ENCODE results near the gene HHAT.

Gene HHAT

GRCh38 chr1:210374600-210374953 lies 45.9 kb downstream of the HHAT start:
- Histone ChIP-seq H2AFZ (no peak overlapping the region), H3K9me3 (ENCODE audit: control insufficient read depth, low read length) (no peaks in the 10 kb centered on the region), H3K4me2 (ENCODE audit: low read length) (no peak overlapping the region), H3K27me3 (ENCODE audit: control insufficient read depth, insufficient read depth, low read length) (no peaks in the 10 kb centered on the region), H3K9ac (no peak overlapping the region), H3K4me1 (no peaks in the 10 kb centered on the region), H3K36me3 (ENCODE audit: control insufficient read depth, insufficient read depth, low read length) (no peaks in the 10 kb centered on the region), H3K27ac (no peak overlapping the region), H3K79me2 (no peaks in the 10 kb centered on the region), H3K4me3 (ENCODE audit: low read depth, low read length) (no peak overlapping the region)
- no peak for TF ChIP-seq CTCF (IDR thresholded peaks at IDR 0.05)

- Histone ChIP-seq H3K36me3 (ENCODE audit: control insufficient read depth, insufficient read depth, low read length) (no peaks in the 10 kb centered on the region), H2AFZ (no peak overlapping the region), H3K4me3 (ENCODE audit: low read depth, low read length) (no peak overlapping the region), H3K9me3 (ENCODE audit: control insufficient read depth, low read length) (no peaks in the 10 kb centered on the region), H3K27me3 (ENCODE audit: control insufficient read depth, insufficient read depth, low read length) (no peaks in the 10 kb centered on the region), H3K4me2 (ENCODE audit: low read length) (no peak overlapping the region), H3K9ac (no peak overlapping the region), H3K27ac (no peak overlapping the region), H3K79me2 (no peaks in the 10 kb centered on the region), H3K4me1 (no peaks in the 10 kb centered on the region)
- TF ChIP-seq CTCF (IDR thresholded peaks at IDR 0.05): no peak
These were observed 48.2 kb downstream of the HHAT start for GRCh38 chr1:210376836-210377372.

- no peak overlapping the region for H2AFZ ChIP-seq
- TF ChIP-seq CTCF (IDR thresholded peaks at IDR 0.05): no peak
- H3K4me2 ChIP-seq (ENCODE audit: low read length): no peak overlapping the region
- H3K9me3 ChIP-seq (ENCODE audit: control insufficient read depth, low read length): no peaks in the 10 kb centered on the region
- no peak overlapping the region for H3K4me3 ChIP-seq (ENCODE audit: low read depth, low read length)
- H3K27me3 ChIP-seq (ENCODE audit: control insufficient read depth, insufficient read depth, low read length): no peaks in the 10 kb centered on the region
- no peaks in the 10 kb centered on the region for H3K79me2 ChIP-seq
- no peaks in the 10 kb centered on the region for H3K36me3 ChIP-seq (ENCODE audit: control insufficient read depth, insufficient read depth, low read length)
- H3K4me1 ChIP-seq: no peaks in the 10 kb centered on the region
- H3K9ac ChIP-seq: no peak overlapping the region
- H3K27ac ChIP-seq: no peak overlapping the region
These were observed 49.1 kb downstream of the HHAT start for GRCh38 chr1:210377731-210378333.

- Histone ChIP-seq H3K9me3 (ENCODE audit: control insufficient read depth, low read length) (no peaks in the 10 kb centered on the region), H3K4me3 (ENCODE audit: low read depth, low read length) (no peak overlapping the region), H3K9ac (no peak overlapping the region), H3K79me2 (no peaks in the 10 kb centered on the region), H3K36me3 (ENCODE audit: control insufficient read depth, insufficient read depth, low read length) (no peaks in the 10 kb centered on the region), H3K27me3 (ENCODE audit: control insufficient read depth, insufficient read depth, low read length) (no peaks in the 10 kb centered on the region), H3K4me2 (ENCODE audit: low read length) (no peak overlapping the region), H3K4me1 (no peaks in the 10 kb centered on the region), H3K27ac (no peak overlapping the region), H2AFZ (no peak overlapping the region)
- TF ChIP-seq CTCF (IDR thresholded peaks at IDR 0.05): no peak
These were observed 50.0 kb downstream of the HHAT start for GRCh38 chr1:210378736-210379135.

GRCh38 chr1:210381934-210382333 lies 53.2 kb downstream of the HHAT start:
- Histone ChIP-seq H3K27me3 (ENCODE audit: control insufficient read depth, insufficient read depth, low read length) (no peaks in the 10 kb centered on the region), H3K79me2 (no peaks in the 10 kb centered on the region), H2AFZ (no peak overlapping the region), H3K9me3 (ENCODE audit: control insufficient read depth, low read length) (no peaks in the 10 kb centered on the region), H3K9ac (no peak overlapping the region), H3K36me3 (ENCODE audit: control insufficient read depth, insufficient read depth, low read length) (no peaks in the 10 kb centered on the region), H3K4me3 (ENCODE audit: low read depth, low read length) (no peak overlapping the region), H3K4me1 (no peaks in the 10 kb centered on the region), H3K27ac (no peak overlapping the region), H3K4me2 (ENCODE audit: low read length) (no peak overlapping the region)
- no peak for TF ChIP-seq CTCF (IDR thresholded peaks at IDR 0.05)
